ENCODE results near the gene CXCL12. TPM values are rescaled to one million over a fixed set of nuclear protein-coding genes. Genes with fewer than 3 reads are reported as not detected.
A peak's percentile ranks its signal among the peaks of the same experiment; 100 is the strongest.

Gene CXCL12
- polyA plus RNA-seq, 1 of the 3 experiments (the other 2 are of a cell fraction): 4.7 TPM

GRCh38 chr10:44380829-44381600 lies 3.9 kb downstream of the CXCL12 start:
- Histone ChIP-seq H3K4me3 (ENCODE audit: low read depth in 2 of 2, low read length in 1 of 2) (no peak overlapping the region), H3K27ac (ENCODE audit: low read depth in 2 of 2, low read length in 1 of 2) (no peak overlapping the region), H4K20me1 (ENCODE audit: insufficient read depth) (peaks cover 46% of the 10 kb centered on the region), H3K9ac (no peak overlapping the region), H2AFZ (ENCODE audit: low read depth) (no peak overlapping the region), H3K79me2 (ENCODE audit: insufficient read depth) (peaks cover 66% of the 10 kb centered on the region), H3K9me2 (no peaks in the 10 kb centered on the region), H3K4me2 (no peak overlapping the region), H3K4me1 (ENCODE audit: control insufficient read depth in 1 of 2, insufficient read depth in 2 of 2, low read depth in 1 of 2, low read length in 1 of 2) (peaks cover 0 to 8% of the 10 kb centered on the region in 2 experiments; a peak in 1 of 4 replicates), H3K36me3 (replicated peaks in 1 of 2; ENCODE audit: control insufficient read depth in 1 of 2, insufficient read depth in 2 of 2, low read length in 1 of 2) (peaks cover 0 to 1% of the 10 kb centered on the region in 2 experiments), H3K27me3 (ENCODE audit: insufficient read depth) (peaks cover 6% of the 10 kb centered on the region; the same call in 1 of the 2 replicates), H3F3A (replicated peaks; ENCODE audit: insufficient read depth) (no peaks in the 10 kb centered on the region), H3K9me3 (no peaks in the 10 kb centered on the region)
- ChIA-PET POLR2A (no interaction called here), CTCF (interaction anchor here (6.2 to 10.4 kb wide), 2 partner anchors 691 to 710 kb away, joined by 35 to 142 read pairs; no protein-coding TSS in a partner anchor)
- TF ChIP-seq, protein P1, sequence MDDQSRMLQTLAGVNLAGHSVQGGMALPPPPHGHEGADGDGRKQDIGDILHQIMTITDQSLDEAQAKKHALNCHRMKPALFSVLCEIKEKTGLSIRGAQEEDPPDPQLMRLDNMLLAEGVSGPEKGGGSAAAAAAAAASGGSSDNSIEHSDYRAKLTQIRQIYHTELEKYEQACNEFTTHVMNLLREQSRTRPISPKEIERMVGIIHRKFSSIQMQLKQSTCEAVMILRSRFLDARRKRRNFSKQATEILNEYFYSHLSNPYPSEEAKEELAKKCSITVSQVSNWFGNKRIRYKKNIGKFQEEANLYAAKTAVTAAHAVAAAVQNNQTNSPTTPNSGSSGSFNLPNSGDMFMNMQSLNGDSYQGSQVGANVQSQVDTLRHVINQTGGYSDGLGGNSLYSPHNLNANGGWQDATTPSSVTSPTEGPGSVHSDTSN (IDR thresholded peaks at IDR 0.05): no peak
- no peak for TF ChIP-seq GATA2 (CRISPR knock-in tag; IDR thresholded peaks at IDR 0.05)
- TF ChIP-seq EZH2phosphoT487 (IDR thresholded peaks at IDR 0.05; ENCODE audit: borderline replicate concordance, low read depth): no peak
- peak; percentile 37 for DNase-seq
- 56% methylated on average over 6 of the region's 8 CpGs for WGBS (ENCODE audit: low lambda C conversion rate)

- WGBS (ENCODE audit: low lambda C conversion rate): 31% methylated on average over 4 of the region's 4 CpGs
- H3K27me3 ChIP-seq (ENCODE audit: insufficient read depth): peaks cover 6% of the 10 kb centered on the region; the same call in 1 of the 2 replicates
- no peak overlapping the region for H3K9ac ChIP-seq
- H3K4me1 ChIP-seq (ENCODE audit: control insufficient read depth in 1 of 2, insufficient read depth in 2 of 2, low read depth in 1 of 2, low read length in 1 of 2): peaks cover 0 to 8% of the 10 kb centered on the region in 2 experiments; a peak in 1 of 4 replicates
- no peak overlapping the region for H3K4me3 ChIP-seq (ENCODE audit: low read depth in 2 of 2, low read length in 1 of 2)
- H3F3A ChIP-seq (replicated peaks; ENCODE audit: insufficient read depth): no peaks in the 10 kb centered on the region
- TF ChIP-seq, protein P2, sequence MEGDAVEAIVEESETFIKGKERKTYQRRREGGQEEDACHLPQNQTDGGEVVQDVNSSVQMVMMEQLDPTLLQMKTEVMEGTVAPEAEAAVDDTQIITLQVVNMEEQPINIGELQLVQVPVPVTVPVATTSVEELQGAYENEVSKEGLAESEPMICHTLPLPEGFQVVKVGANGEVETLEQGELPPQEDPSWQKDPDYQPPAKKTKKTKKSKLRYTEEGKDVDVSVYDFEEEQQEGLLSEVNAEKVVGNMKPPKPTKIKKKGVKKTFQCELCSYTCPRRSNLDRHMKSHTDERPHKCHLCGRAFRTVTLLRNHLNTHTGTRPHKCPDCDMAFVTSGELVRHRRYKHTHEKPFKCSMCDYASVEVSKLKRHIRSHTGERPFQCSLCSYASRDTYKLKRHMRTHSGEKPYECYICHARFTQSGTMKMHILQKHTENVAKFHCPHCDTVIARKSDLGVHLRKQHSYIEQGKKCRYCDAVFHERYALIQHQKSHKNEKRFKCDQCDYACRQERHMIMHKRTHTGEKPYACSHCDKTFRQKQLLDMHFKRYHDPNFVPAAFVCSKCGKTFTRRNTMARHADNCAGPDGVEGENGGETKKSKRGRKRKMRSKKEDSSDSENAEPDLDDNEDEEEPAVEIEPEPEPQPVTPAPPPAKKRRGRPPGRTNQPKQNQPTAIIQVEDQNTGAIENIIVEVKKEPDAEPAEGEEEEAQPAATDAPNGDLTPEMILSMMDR (IDR thresholded peaks at IDR 0.05): no peak
- TF ChIP-seq SMC3 (IDR thresholded peaks at IDR 0.05; ENCODE audit: low read depth, low read length) (no peak), REST (IDR thresholded peaks at IDR 0.05; ENCODE audit: low read depth, low read length) (no peak), MXI1 (IDR thresholded peaks at IDR 0.05; ENCODE audit: low read depth, low read length) (no peak), NRF1 (IDR thresholded peaks at IDR 0.05; ENCODE audit: low read depth, low read length) (no peak), FOXJ3 (CRISPR knock-in tag; IDR thresholded peaks at IDR 0.05) (no peak), EZH2phosphoT487 (IDR thresholded peaks at IDR 0.05; ENCODE audit: borderline replicate concordance, low read depth) (no peak), RXRA (IDR thresholded peaks at IDR 0.05; ENCODE audit: borderline replicate concordance, low read depth) (no peak), RAD21 (IDR thresholded peaks at IDR 0.05; ENCODE audit: low read length) (no peak), TCF12 (IDR thresholded peaks at IDR 0.05) (no peak), FOSL2 (IDR thresholded peaks at IDR 0.05; ENCODE audit: borderline replicate concordance, low read depth) (no peak), USF2 (IDR thresholded peaks at IDR 0.05; ENCODE audit: borderline replicate concordance, low read depth, low read length) (no peak), GABPA (IDR thresholded peaks at IDR 0.05; ENCODE audit: low read depth) (no peak), GATA2 (CRISPR knock-in tag; IDR thresholded peaks at IDR 0.05) (no peak)
- TF ChIP-seq, protein P3, sequence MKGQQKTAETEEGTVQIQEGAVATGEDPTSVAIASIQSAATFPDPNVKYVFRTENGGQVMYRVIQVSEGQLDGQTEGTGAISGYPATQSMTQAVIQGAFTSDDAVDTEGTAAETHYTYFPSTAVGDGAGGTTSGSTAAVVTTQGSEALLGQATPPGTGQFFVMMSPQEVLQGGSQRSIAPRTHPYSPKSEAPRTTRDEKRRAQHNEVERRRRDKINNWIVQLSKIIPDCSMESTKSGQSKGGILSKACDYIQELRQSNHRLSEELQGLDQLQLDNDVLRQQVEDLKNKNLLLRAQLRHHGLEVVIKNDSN (IDR thresholded peaks at IDR 0.05; ENCODE audit: borderline replicate concordance, low read depth): no peak
- peaks cover 46% of the 10 kb centered on the region for H4K20me1 ChIP-seq (ENCODE audit: insufficient read depth)
- H3K9me2 ChIP-seq: no peaks in the 10 kb centered on the region
- ChIA-PET POLR2A (no interaction called here), CTCF (interaction anchor here (6.2 kb wide), 1 partner anchor 690 kb away, joined by 35 read pairs; no protein-coding TSS in a partner anchor)
- H3K27ac ChIP-seq (ENCODE audit: low read depth in 2 of 2, low read length in 1 of 2): no peak overlapping the region
- no peak overlapping the region for H2AFZ ChIP-seq (ENCODE audit: low read depth)
- peaks cover 66% of the 10 kb centered on the region for H3K79me2 ChIP-seq (ENCODE audit: insufficient read depth)
- H3K36me3 ChIP-seq (replicated peaks in 1 of 2; ENCODE audit: control insufficient read depth in 1 of 2, insufficient read depth in 2 of 2, low read length in 1 of 2): peaks cover 0 to 6% of the 10 kb centered on the region in 2 experiments
- H3K9me3 ChIP-seq: no peaks in the 10 kb centered on the region
- H3K4me2 ChIP-seq: no peak overlapping the region
- DNase-seq: no peak
Observed at GRCh38 chr10:44379907-44380306, 5.0 kb downstream of the CXCL12 start.
